Measurements from ENCODE around the gene CGB3. TPM values are rescaled to one million over a fixed set of nuclear protein-coding genes. Genes with fewer than 3 reads are reported as not detected.
A peak's percentile ranks its signal among the peaks of the same experiment; 100 is the strongest.
"Not testable (repeated sequence)": the region's sequence is repeated elsewhere in the genome, so short reads cannot be mapped to it uniquely, and the experiment has no call there.

Gene CGB3
- total RNA-seq, 1 experiment from 2014 or later, result 0.46 TPM

DNA sequence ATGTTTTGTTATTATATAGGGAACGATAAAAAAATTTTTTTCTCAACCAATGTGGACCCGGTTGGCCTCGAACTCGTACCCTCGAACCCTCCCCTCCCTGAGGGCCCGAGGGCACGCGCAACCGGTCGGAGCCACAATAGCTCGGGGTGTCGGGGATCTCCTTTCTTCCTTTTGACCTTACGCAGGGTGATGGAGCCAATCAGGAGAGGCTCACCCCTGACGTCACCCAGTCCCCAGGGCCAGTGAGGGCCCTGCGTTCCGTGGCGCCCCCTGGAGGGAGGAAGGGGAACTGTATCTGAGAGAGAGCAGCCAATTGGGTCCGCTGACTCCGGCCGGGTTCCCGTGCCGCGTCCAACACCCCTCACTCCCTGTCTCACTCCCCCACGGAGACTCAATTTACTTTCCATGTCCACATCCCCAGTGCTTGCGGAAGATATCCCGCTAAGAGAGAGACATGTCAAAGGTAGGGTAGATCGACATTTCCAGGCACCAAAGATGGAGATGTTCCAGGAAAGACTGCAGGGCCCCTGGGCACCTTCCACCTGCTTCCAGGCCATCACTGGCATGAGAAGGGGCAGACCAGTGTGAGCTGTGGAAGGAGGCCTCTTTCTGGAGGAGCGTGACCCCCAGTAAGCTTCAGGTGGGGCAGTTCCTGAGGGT, 7.6 kb upstream of the CGB3 start, which contains the start of gene CGB2:
Gene CGB2 (plus strand): TSS at position 249 of the 660 bp plus-strand sequence. CDS start 206 bp downstream, at position 455.
- H2BK15ac ChIP-seq (ENCODE audit: low read depth, low read length); H3K56ac ChIP-seq (ENCODE audit: insufficient read length, low read depth, low read length); H3K23me2 ChIP-seq (ENCODE audit: insufficient read length, low read depth, low read length, poor library complexity, severe bottlenecking); H2BK5ac ChIP-seq (ENCODE audit: insufficient read length, low read length); H3K9me3 Mint-ChIP-seq; H3K9ac ChIP-seq (ENCODE audit: extremely low read depth, insufficient read length, low read length); H3K4me1 ChIP-seq (ENCODE audit: insufficient read depth, low read length); H3T11ph ChIP-seq (ENCODE audit: low read length); H2BK120ac ChIP-seq (ENCODE audit: low read depth, low read length, poor library complexity, severe bottlenecking); H3K27ac ChIP-seq (ENCODE audit: insufficient read length, low read depth, low read length); H3K36me3 Mint-ChIP-seq (ENCODE audit: insufficient read depth in 1 of 3, low read depth in 3 of 3); H3K4ac ChIP-seq (ENCODE audit: low read depth, low read length); H4K20me1 ChIP-seq (ENCODE audit: control insufficient read depth, insufficient read depth, insufficient read length); H3K79me1 ChIP-seq (ENCODE audit: insufficient read depth, low read depth, low read length, poor library complexity, severe bottlenecking); H4K8ac ChIP-seq (replicated peaks; ENCODE audit: insufficient read length, low read depth, low read length); H3K27me3 ChIP-seq (ENCODE audit: insufficient read depth, low read length); H3K4me2 ChIP-seq (ENCODE audit: insufficient read depth, insufficient read length, low read length); H3K9me3 ChIP-seq (ENCODE audit: control insufficient read depth, low read depth, low read length); H3K79me2 ChIP-seq (ENCODE audit: insufficient read depth, low read length); H4K91ac ChIP-seq (ENCODE audit: insufficient read length, low read depth, low read length); H2BK12ac ChIP-seq (ENCODE audit: insufficient read length, low read depth, low read length); H3K4me1 Mint-ChIP-seq; H3K27ac Mint-ChIP-seq; H2BK20ac ChIP-seq (ENCODE audit: low read depth, low read length, poor library complexity, severe bottlenecking); H3K18ac ChIP-seq (ENCODE audit: insufficient read length, low read depth, low read length); H3K14ac ChIP-seq (ENCODE audit: insufficient read depth, low read length); H2AFZ ChIP-seq (ENCODE audit: low read length); H4K5ac ChIP-seq (ENCODE audit: insufficient read length, low read depth, low read length); H3K23ac ChIP-seq (ENCODE audit: insufficient read length, low read depth, low read length); H2AK5ac ChIP-seq (ENCODE audit: insufficient read length, low read length): not testable (repeated sequence)
- DNase-seq, result peak; percentile 79
- TF ChIP-seq, protein P1, sequence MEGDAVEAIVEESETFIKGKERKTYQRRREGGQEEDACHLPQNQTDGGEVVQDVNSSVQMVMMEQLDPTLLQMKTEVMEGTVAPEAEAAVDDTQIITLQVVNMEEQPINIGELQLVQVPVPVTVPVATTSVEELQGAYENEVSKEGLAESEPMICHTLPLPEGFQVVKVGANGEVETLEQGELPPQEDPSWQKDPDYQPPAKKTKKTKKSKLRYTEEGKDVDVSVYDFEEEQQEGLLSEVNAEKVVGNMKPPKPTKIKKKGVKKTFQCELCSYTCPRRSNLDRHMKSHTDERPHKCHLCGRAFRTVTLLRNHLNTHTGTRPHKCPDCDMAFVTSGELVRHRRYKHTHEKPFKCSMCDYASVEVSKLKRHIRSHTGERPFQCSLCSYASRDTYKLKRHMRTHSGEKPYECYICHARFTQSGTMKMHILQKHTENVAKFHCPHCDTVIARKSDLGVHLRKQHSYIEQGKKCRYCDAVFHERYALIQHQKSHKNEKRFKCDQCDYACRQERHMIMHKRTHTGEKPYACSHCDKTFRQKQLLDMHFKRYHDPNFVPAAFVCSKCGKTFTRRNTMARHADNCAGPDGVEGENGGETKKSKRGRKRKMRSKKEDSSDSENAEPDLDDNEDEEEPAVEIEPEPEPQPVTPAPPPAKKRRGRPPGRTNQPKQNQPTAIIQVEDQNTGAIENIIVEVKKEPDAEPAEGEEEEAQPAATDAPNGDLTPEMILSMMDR (conservative IDR thresholded peaks at IDR 0.05), result peak; percentile 88
- Mint-ChIP-seq H3K4me3 (peak within 1 kb of the TSS; percentile 8 to 73; a peak in 4 of 5 replicates), H3K27me3 (ENCODE audit: low read depth) (peaks cover 27% of the 10 kb centered on the region)
- no CpG with 5 or more reads among the region's 28 CpGs for WGBS (ENCODE audit: extremely low coverage, insufficient read length, low lambda C conversion rate)

DNA sequence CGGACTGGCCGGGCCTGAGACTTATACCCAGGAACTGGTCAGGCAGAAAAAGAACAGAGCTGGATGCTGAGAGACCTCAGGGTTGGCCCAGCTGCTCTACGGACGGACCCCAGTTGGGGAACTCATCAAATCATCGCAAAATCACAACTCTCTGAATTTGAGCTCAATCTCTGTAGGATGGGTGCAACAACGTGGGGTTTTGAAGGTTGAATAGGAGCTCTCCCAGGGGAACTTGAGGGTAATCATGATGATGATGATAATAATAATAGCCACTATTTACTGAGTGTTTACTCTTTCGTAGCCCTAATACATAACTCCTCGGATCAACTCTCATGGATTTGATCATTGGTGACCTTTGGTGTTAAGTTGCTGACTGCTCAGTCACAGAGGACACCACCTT, 6.2 kb upstream of the CGB3 start:
- not testable (repeated sequence) for H2BK5ac ChIP-seq (ENCODE audit: insufficient read length, low read length); H3K79me2 ChIP-seq (ENCODE audit: insufficient read depth, low read length); H3K4me3 Mint-ChIP-seq; H3K18ac ChIP-seq (ENCODE audit: insufficient read length, low read depth, low read length); H3K9me3 Mint-ChIP-seq; H4K91ac ChIP-seq (ENCODE audit: insufficient read length, low read depth, low read length); H3K23me2 ChIP-seq (ENCODE audit: insufficient read length, low read depth, low read length, poor library complexity, severe bottlenecking); H3K23ac ChIP-seq (ENCODE audit: insufficient read length, low read depth, low read length); H3K79me1 ChIP-seq (ENCODE audit: insufficient read depth, low read depth, low read length, poor library complexity, severe bottlenecking); H2BK20ac ChIP-seq (ENCODE audit: low read depth, low read length, poor library complexity, severe bottlenecking); H2BK12ac ChIP-seq (ENCODE audit: insufficient read length, low read depth, low read length); H3K27me3 ChIP-seq (ENCODE audit: insufficient read depth, low read length); H2BK120ac ChIP-seq (ENCODE audit: low read depth, low read length, poor library complexity, severe bottlenecking); H3K4me1 Mint-ChIP-seq; H3K4me1 ChIP-seq (ENCODE audit: insufficient read depth, low read length); H3K56ac ChIP-seq (ENCODE audit: insufficient read length, low read depth, low read length); H4K8ac ChIP-seq (replicated peaks; ENCODE audit: insufficient read length, low read depth, low read length); H3K4ac ChIP-seq (ENCODE audit: low read depth, low read length); H3K27ac ChIP-seq (ENCODE audit: insufficient read length, low read depth, low read length); H4K20me1 ChIP-seq (ENCODE audit: control insufficient read depth, insufficient read depth, insufficient read length); H3K9me3 ChIP-seq (ENCODE audit: control insufficient read depth, low read depth, low read length); H3K27ac Mint-ChIP-seq; H3K9ac ChIP-seq (ENCODE audit: extremely low read depth, insufficient read length, low read length); H4K5ac ChIP-seq (ENCODE audit: insufficient read length, low read depth, low read length); H3T11ph ChIP-seq (ENCODE audit: low read length); H2BK15ac ChIP-seq (ENCODE audit: low read depth, low read length); DNase-seq; H3K36me3 Mint-ChIP-seq (ENCODE audit: insufficient read depth in 1 of 3, low read depth in 3 of 3); H3K14ac ChIP-seq (ENCODE audit: insufficient read depth, low read length); H3K4me2 ChIP-seq (ENCODE audit: insufficient read depth, insufficient read length, low read length); H2AK5ac ChIP-seq (ENCODE audit: insufficient read length, low read length); H2AFZ ChIP-seq (ENCODE audit: low read length)
- H3K27me3 Mint-ChIP-seq (ENCODE audit: low read depth), result peaks cover 26% of the 10 kb centered on the region
- no CpG with 5 or more reads among the region's 8 CpGs for WGBS (ENCODE audit: extremely low coverage, insufficient read length, low lambda C conversion rate)
